GM12878 (cell line): ENCODE results near the gene NSMCE1. TPM values are rescaled to one million over a fixed set of nuclear protein-coding genes. Genes with fewer than 3 reads are reported as not detected.

Experiments
- ASH2L ChIP-seq: fragments of 300-600, 200-600 bp; sonication (generic); IDR thresholded peaks from 2 replicates; pipeline ENCODE4 v1.6.1; 2017; ENCODE audit warnings: low read depth, mild to moderate bottlenecking, borderline replicate concordance
- CHD2 ChIP-seq: IDR thresholded peaks from 2 replicates; pipeline ENCODE4 v1.6.1; 2011; ENCODE audit warnings: low read depth, low read length, improper control_type of control experiment, borderline replicate concordance
- CHD4 ChIP-seq: fragments of 200-600 bp; sonication (generic); IDR thresholded peaks from 2 replicates; pipeline ENCODE4 v1.6.1; 2016; ENCODE audit warnings: mild to moderate bottlenecking
- ESRRA ChIP-seq: IDR thresholded peaks from 2 replicates; pipeline ENCODE4 v1.6.1; 2012; ENCODE audit warnings: mild to moderate bottlenecking, low read length, improper control_type of control experiment
- KLF5 ChIP-seq: fragments of 450-650 bp; IDR thresholded peaks from 2 replicates; pipeline ENCODE4 v1.6.1; 2014; ENCODE audit warnings: mild to moderate bottlenecking; ENCODE audit not compliant: partially characterized antibody
- MEF2B ChIP-seq: fragments of 450-650 bp; IDR thresholded peaks from 2 replicates; pipeline ENCODE4 v1.6.1; 2018; ENCODE audit warnings: mild to moderate bottlenecking, moderate library complexity; ENCODE audit not compliant: partially characterized antibody, poor library complexity, severe bottlenecking
- NBN ChIP-seq: fragments of 450-650 bp; IDR thresholded peaks from 2 replicates; pipeline ENCODE4 v1.6.1; 2016
- NR2C2 ChIP-seq: IDR thresholded peaks from 2 replicates; pipeline ENCODE4 v1.6.1; 2011; ENCODE audit warnings: borderline replicate concordance, low read depth; ENCODE audit not compliant: control insufficient read depth, insufficient read length
- PML ChIP-seq: IDR thresholded peaks from 2 replicates; pipeline ENCODE4 v1.6.1; 2012; ENCODE audit warnings: low read length, inconsistent platforms
- RAD21 ChIP-seq: IDR thresholded peaks from 2 replicates; pipeline ENCODE4 v1.6.1; 2011; ENCODE audit warnings: mild to moderate bottlenecking, low read depth, low read length, moderate library complexity; ENCODE audit not compliant: insufficient read depth
- SIX5 ChIP-seq: IDR thresholded peaks from 2 replicates; pipeline ENCODE4 v1.6.1; 2011; ENCODE audit warnings: mild to moderate bottlenecking, low read depth, low read length, moderate library complexity; ENCODE audit not compliant: severe bottlenecking
- SMC3 ChIP-seq: IDR thresholded peaks from 2 replicates; pipeline ENCODE4 v1.6.1; 2011; ENCODE audit warnings: low read length, improper control_type of control experiment, borderline replicate concordance
- ZNF207 ChIP-seq: fragments of 450-650 bp; IDR thresholded peaks from 2 replicates; pipeline ENCODE4 v1.6.1; 2014; ENCODE audit warnings: antibody characterized with exemption, mild to moderate bottlenecking, borderline replicate concordance
- ZNF622 ChIP-seq: fragments of 450-650 bp; IDR thresholded peaks from 2 replicates; pipeline ENCODE4 v1.6.1; 2017; ENCODE audit warnings: mild to moderate bottlenecking, inconsistent platforms
- ZZZ3 ChIP-seq: IDR thresholded peaks from 2 replicates; pipeline ENCODE4 v1.6.1; 2011; ENCODE audit warnings: low read depth; ENCODE audit not compliant: control insufficient read depth, insufficient read length
- polyA plus RNA-seq, 11 experiments: library from polyadenylated mRNA; depleted of rRNA in 4 of 11; unstranded in 6 of 11; stranded (reverse) in 5 of 11; fragments of >200 nt; fragmentation: Nextera tagmentation in 4 of 11; fragmentation: Illumina TruSeq in 1 of 11; extraction: Ambion mirVana in 4 of 11; extraction: Trizol in 1 of 11; gene quantifications; 1 replicate in 1 of 11; 2 replicates in 10 of 11; pipeline versions ENCODE4 v1.2.1 to v1.2.3, GENCODE V29; 2011 to 2016; ENCODE audit warnings: inconsistent platforms in 2 of 11, missing spikeins in 2 of 11, low read depth in 1 of 11
- total RNA-seq, 4 experiments: library from RNA; depleted of rRNA in 3 of 4; stranded (reverse); fragments of >200 nt in 3 of 4; fragmentation: Illumina TruSeq in 1 of 4; extraction: Trizol in 1 of 4; gene quantifications; 2 replicates each; pipeline versions ENCODE4 v1.2.1 to v1.2.3, GENCODE V29; 2013 to 2021
- TF ChIP-seq, protein P1 (sequence below): fragments of 450-650 bp; IDR thresholded peaks from 2 replicates; pipeline ENCODE4 v1.6.1; 2017; ENCODE audit warnings: borderline replicate concordance
- TF ChIP-seq, protein P2 (sequence below): IDR thresholded peaks from 2 replicates; pipeline ENCODE4 v1.6.1; 2012; ENCODE audit warnings: low read depth, low read length, improper control_type of control experiment
- TF ChIP-seq, protein P3 (sequence below): fragments of 150-350 bp; IDR thresholded peaks from 2 replicates; pipeline ENCODE4 v1.6.1; 2014; ENCODE audit warnings: mild to moderate bottlenecking, low read depth, low read length
- TF ChIP-seq, protein P4 (sequence below): IDR thresholded peaks from 2 replicates; pipeline ENCODE4 v1.6.1; 2011; ENCODE audit warnings: low read depth, mild to moderate bottlenecking, low read length, moderate library complexity, borderline replicate concordance; ENCODE audit errors: extremely low read depth
- TF ChIP-seq, protein P5 (sequence below): fragments of 450-650 bp; IDR thresholded peaks from 2 replicates; pipeline ENCODE4 v1.6.1; 2016; ENCODE audit warnings: mild to moderate bottlenecking
- TF ChIP-seq, protein P6 (sequence below): fragments of 450-650 bp; IDR thresholded peaks from 2 replicates; pipeline ENCODE4 v1.6.1; 2017; ENCODE audit warnings: mild to moderate bottlenecking, moderate library complexity

NSMCE1 gene
- total and polyA plus RNA-seq, 10 of the 15 experiments (the other 5 are each of a cell fraction or from before 2014, with no cell fraction given), result 54.0 to 214 (median 71.4) TPM

DNA sequence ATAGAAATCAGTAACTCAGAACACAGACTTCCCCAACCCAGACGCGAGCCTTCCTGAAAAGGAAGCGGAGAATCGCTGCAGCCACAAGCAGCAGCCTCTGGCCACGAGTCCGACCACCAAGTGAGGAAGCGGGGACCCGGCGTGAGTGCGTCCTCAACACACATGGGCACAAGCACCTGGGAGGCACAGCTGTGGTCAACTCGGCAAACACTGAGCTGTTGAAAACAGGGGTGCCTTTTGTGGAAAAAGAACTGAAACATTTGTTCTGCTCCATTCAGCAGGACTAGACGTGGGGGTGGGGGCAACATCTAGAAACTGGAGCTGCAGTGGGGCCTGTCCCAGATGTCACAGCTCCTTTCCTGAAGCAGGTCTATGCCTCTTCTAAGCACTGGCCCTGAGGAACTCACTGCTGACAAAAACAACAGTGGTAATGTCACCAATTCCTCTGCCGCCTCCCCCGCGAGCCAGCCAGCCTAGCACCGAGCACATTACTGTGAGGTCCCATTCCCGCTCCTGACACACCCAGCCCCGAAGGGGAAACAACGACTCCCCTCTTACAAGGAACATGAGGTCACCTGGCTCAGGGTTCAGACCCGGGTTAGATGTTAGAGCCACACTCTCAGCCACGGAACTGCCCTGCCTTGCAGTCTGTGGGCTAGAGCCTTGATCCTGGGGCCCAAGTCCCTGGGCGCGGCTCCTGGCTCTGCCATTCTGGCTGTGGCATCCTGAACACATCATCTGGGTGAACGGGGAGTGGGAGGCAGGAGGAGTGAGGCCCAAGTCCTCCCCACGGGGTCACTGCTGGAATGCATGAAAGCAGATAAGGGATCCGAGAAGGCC is 36.3 kb downstream of the NSMCE1 start (continued):
- TF ChIP-seq, protein P1, sequence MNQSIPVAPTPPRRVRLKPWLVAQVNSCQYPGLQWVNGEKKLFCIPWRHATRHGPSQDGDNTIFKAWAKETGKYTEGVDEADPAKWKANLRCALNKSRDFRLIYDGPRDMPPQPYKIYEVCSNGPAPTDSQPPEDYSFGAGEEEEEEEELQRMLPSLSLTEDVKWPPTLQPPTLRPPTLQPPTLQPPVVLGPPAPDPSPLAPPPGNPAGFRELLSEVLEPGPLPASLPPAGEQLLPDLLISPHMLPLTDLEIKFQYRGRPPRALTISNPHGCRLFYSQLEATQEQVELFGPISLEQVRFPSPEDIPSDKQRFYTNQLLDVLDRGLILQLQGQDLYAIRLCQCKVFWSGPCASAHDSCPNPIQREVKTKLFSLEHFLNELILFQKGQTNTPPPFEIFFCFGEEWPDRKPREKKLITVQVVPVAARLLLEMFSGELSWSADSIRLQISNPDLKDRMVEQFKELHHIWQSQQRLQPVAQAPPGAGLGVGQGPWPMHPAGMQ, result no peak
- no peak for TF ChIP-seq NR2C2
- TF ChIP-seq, protein P2, sequence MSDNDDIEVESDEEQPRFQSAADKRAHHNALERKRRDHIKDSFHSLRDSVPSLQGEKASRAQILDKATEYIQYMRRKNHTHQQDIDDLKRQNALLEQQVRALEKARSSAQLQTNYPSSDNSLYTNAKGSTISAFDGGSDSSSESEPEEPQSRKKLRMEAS, result peak; percentile 57; the same call in 1 of the 2 replicates
- TF ChIP-seq CHD4, result no peak
- TF ChIP-seq SMC3, result no peak
- TF ChIP-seq, protein P3, sequence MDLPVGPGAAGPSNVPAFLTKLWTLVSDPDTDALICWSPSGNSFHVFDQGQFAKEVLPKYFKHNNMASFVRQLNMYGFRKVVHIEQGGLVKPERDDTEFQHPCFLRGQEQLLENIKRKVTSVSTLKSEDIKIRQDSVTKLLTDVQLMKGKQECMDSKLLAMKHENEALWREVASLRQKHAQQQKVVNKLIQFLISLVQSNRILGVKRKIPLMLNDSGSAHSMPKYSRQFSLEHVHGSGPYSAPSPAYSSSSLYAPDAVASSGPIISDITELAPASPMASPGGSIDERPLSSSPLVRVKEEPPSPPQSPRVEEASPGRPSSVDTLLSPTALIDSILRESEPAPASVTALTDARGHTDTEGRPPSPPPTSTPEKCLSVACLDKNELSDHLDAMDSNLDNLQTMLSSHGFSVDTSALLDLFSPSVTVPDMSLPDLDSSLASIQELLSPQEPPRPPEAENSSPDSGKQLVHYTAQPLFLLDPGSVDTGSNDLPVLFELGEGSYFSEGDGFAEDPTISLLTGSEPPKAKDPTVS, result no peak
- no peak for TF ChIP-seq RAD21
- TF ChIP-seq ZZZ3, result no peak
- TF ChIP-seq, protein P4, sequence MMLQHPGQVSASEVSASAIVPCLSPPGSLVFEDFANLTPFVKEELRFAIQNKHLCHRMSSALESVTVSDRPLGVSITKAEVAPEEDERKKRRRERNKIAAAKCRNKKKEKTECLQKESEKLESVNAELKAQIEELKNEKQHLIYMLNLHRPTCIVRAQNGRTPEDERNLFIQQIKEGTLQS, result no peak
- no peak for TF ChIP-seq KLF5
- TF ChIP-seq NBN, result no peak
- TF ChIP-seq, protein P5, sequence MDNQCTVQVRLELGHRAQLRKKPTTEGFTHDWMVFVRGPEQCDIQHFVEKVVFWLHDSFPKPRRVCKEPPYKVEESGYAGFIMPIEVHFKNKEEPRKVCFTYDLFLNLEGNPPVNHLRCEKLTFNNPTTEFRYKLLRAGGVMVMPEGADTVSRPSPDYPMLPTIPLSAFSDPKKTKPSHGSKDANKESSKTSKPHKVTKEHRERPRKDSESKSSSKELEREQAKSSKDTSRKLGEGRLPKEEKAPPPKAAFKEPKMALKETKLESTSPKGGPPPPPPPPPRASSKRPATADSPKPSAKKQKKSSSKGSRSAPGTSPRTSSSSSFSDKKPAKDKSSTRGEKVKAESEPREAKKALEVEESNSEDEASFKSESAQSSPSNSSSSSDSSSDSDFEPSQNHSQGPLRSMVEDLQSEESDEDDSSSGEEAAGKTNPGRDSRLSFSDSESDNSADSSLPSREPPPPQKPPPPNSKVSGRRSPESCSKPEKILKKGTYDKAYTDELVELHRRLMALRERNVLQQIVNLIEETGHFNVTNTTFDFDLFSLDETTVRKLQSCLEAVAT, result no peak
- no peak for TF ChIP-seq ESRRA
- no peak for TF ChIP-seq ZNF207
- TF ChIP-seq, protein P6, sequence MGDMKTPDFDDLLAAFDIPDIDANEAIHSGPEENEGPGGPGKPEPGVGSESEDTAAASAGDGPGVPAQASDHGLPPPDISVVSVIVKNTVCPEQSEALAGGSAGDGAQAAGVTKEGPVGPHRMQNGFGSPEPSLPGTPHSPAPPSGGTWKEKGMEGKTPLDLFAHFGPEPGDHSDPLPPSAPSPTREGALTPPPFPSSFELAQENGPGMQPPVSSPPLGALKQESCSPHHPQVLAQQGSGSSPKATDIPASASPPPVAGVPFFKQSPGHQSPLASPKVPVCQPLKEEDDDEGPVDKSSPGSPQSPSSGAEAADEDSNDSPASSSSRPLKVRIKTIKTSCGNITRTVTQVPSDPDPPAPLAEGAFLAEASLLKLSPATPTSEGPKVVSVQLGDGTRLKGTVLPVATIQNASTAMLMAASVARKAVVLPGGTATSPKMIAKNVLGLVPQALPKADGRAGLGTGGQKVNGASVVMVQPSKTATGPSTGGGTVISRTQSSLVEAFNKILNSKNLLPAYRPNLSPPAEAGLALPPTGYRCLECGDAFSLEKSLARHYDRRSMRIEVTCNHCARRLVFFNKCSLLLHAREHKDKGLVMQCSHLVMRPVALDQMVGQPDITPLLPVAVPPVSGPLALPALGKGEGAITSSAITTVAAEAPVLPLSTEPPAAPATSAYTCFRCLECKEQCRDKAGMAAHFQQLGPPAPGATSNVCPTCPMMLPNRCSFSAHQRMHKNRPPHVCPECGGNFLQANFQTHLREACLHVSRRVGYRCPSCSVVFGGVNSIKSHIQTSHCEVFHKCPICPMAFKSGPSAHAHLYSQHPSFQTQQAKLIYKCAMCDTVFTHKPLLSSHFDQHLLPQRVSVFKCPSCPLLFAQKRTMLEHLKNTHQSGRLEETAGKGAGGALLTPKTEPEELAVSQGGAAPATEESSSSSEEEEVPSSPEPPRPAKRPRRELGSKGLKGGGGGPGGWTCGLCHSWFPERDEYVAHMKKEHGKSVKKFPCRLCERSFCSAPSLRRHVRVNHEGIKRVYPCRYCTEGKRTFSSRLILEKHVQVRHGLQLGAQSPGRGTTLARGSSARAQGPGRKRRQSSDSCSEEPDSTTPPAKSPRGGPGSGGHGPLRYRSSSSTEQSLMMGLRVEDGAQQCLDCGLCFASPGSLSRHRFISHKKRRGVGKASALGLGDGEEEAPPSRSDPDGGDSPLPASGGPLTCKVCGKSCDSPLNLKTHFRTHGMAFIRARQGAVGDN, result no peak
- TF ChIP-seq CHD2, result 0 out of 2 replicates have a peak, but pooled peaks have one; percentile 26
- TF ChIP-seq MEF2B, result no peak
- no peak for TF ChIP-seq ZNF622
- no peak for TF ChIP-seq ASH2L
- TF ChIP-seq PML, result no peak
- no peak for TF ChIP-seq SIX5
